HepG2 (cell line): ENCODE data around the gene PSMG4. TPM values are rescaled to one million over a fixed set of nuclear protein-coding genes. Genes with fewer than 3 reads are reported as not detected.

Experiments used
- ATAC-seq: fragments of 200-7000 bp; cut with Tn5 transposase; 3 replicates; pipeline ENCODE4 v1.9.1; 2020; ENCODE audit warnings: mild to moderate bottlenecking, moderate library complexity
- BruUV-seq: library from RNA; stranded (reverse); fragments of 400-500 nt; replicated peaks from 2 replicates; lab custom pipeline; 2021; lab: Mats Ljungman, UMichigan
- CTCF ChIA-PET: fragments of 300-600 bp; formaldehyde crosslinking; extraction: SDS; loops from one replicate; lab custom pipeline; 2021; ENCODE audit warnings: low total read pairs, inconsistent platforms, low intra/inter-chr PET ratio; lab: Yijun Ruan, JAX
- POLR2A ChIA-PET: fragments of 350-600 bp; sonication (Branson Sonifier 250); formaldehyde crosslinking; loops from one replicate; lab custom pipeline; 2020; ENCODE audit warnings: antibody characterized with exemption, inconsistent platforms; lab: Yijun Ruan, JAX
- DNase-seq: peaks from one replicate; pipeline ENCODE4 v3.0.0-alpha.2; 2015; ENCODE audit warnings: low spot score
- FAIRE-seq: peaks from 3 replicates; lab custom pipeline; 2011; peaks lifted over from hg19 to GRCh38; lab: Jason Lieb, UNC
- H2AFZ ChIP-seq: one replicate; pipeline ENCODE4 v1.6.1; 2011; ENCODE audit warnings: low read length, inconsistent platforms
- H3K27ac ChIP-seq: fragments of 300-600 bp; 3 replicates; pipeline ENCODE4 v1.8.0; 2011; ENCODE audit warnings: mixed run types, mild to moderate bottlenecking, mixed read lengths, low read length, inconsistent platforms; ENCODE audit not compliant: insufficient read depth; ENCODE audit errors: extremely low read length
- H3K27me3 ChIP-seq, 2 experiments: fragments of 200-600 bp in 1 of 2; 2 replicates in 1 of 2; 3 replicates in 1 of 2; pipeline versions ENCODE4 v1.6.0 to v1.8.0; 2011; ENCODE audit warnings: low read length in 2 of 2, mild to moderate bottlenecking in 2 of 2, moderate library complexity in 2 of 2, inconsistent platforms in 1 of 2; ENCODE audit not compliant: insufficient read depth in 2 of 2, control insufficient read depth in 1 of 2
- H3K36me3 ChIP-seq, 2 experiments: fragments of 200-600 bp in 1 of 2; replicated peaks in 1 of 2; 2 replicates in 1 of 2; 3 replicates in 1 of 2; pipeline versions ENCODE4 v1.5.1 to v1.8.0; 2011; ENCODE audit warnings: low read length in 2 of 2, inconsistent platforms in 1 of 2; ENCODE audit not compliant: insufficient read depth in 2 of 2, control insufficient read depth in 1 of 2
- H3K4me1 ChIP-seq: 2 replicates; pipeline ENCODE4 v1.5.1; 2012; ENCODE audit warnings: low read length, inconsistent platforms; ENCODE audit not compliant: insufficient read depth
- H3K4me2 ChIP-seq: 2 replicates; pipeline ENCODE4 v1.6.0; 2011; ENCODE audit warnings: low read depth, low read length, inconsistent platforms
- H3K4me3 ChIP-seq, 3 experiments: fragments of 200-600 bp in 1 of 3; sonication (generic), shearing (Covaris generic) in 1 of 3; replicated peaks in 1 of 3; 2 replicates each; pipeline ENCODE4 v1.5.1; 2011 to 2016; ENCODE audit warnings: low read length in 3 of 3, inconsistent platforms in 2 of 3, low read depth in 2 of 3, mild to moderate bottlenecking in 2 of 3, control low read depth in 1 of 3, mixed read lengths in 1 of 3; ENCODE audit not compliant: insufficient read depth in 1 of 3
- H3K79me2 ChIP-seq: one replicate; pipeline ENCODE4 v1.6.1; 2011; ENCODE audit warnings: low read length, inconsistent platforms; ENCODE audit not compliant: insufficient read depth
- H3K9ac ChIP-seq: 2 replicates; pipeline ENCODE4 v1.6.0; 2011; ENCODE audit warnings: mild to moderate bottlenecking, low read depth, low read length, inconsistent platforms; ENCODE audit not compliant: insufficient read depth
- H3K9me3 ChIP-seq: 2 replicates; pipeline ENCODE4 v1.5.1; 2012; ENCODE audit warnings: mild to moderate bottlenecking, low read length
- H4K20me1 ChIP-seq: 2 replicates; pipeline ENCODE4 v1.6.0; 2011; ENCODE audit warnings: inconsistent platforms, mild to moderate bottlenecking, low read length, moderate library complexity; ENCODE audit not compliant: insufficient read depth
- ATF2 ChIP-seq: sonication (generic); formaldehyde crosslinking; IDR thresholded peaks from 2 replicates; pipeline ENCODE4 v1.4.0; 2020; ENCODE audit warnings: missing genetic modification reagents
- CBX5 ChIP-seq: sonication (generic); formaldehyde crosslinking; IDR thresholded peaks from 2 replicates; pipeline ENCODE4 v1.4.0; 2020; ENCODE audit warnings: missing genetic modification reagents, borderline replicate concordance
- GLI4 ChIP-seq: sonication (generic); formaldehyde crosslinking; IDR thresholded peaks from 2 replicates; pipeline ENCODE4 v1.5.1; 2020; ENCODE audit warnings: missing genetic modification reagents, mild to moderate bottlenecking, moderate library complexity, borderline replicate concordance
- MEIS2 ChIP-seq: sonication (generic); formaldehyde crosslinking; IDR thresholded peaks from 2 replicates; pipeline ENCODE4 v1.9.0; 2021; ENCODE audit warnings: mild to moderate bottlenecking, missing genetic modification reagents
- SIN3B ChIP-seq: fragments of 150-350 bp; IDR thresholded peaks from 2 replicates; pipeline ENCODE4 v1.6.1; 2014; ENCODE audit warnings: low read length
- TEAD2 ChIP-seq: sonication (generic); formaldehyde crosslinking; IDR thresholded peaks from 2 replicates; pipeline ENCODE4 v1.9.0; 2021; ENCODE audit warnings: missing genetic modification reagents
- ZFP91 ChIP-seq: sonication (generic); formaldehyde crosslinking; IDR thresholded peaks from 2 replicates; pipeline ENCODE4 v1.9.0; 2022; ENCODE audit warnings: missing genetic modification reagents, mild to moderate bottlenecking, borderline replicate concordance
- ZNF468 ChIP-seq: sonication (generic); formaldehyde crosslinking; IDR thresholded peaks from 2 replicates; pipeline ENCODE4 v1.8.0; 2022; ENCODE audit warnings: mild to moderate bottlenecking, moderate library complexity, missing genetic modification reagents
- ZNF724P ChIP-seq: sonication (generic); formaldehyde crosslinking; IDR thresholded peaks from 2 replicates; pipeline ENCODE4 v1.8.0; 2022; ENCODE audit warnings: missing genetic modification reagents, borderline replicate concordance
- ZNF781 ChIP-seq: sonication (generic); formaldehyde crosslinking; IDR thresholded peaks from 2 replicates; pipeline ENCODE4 v1.5.1; 2020; ENCODE audit warnings: borderline replicate concordance, mild to moderate bottlenecking, missing genetic modification reagents; ENCODE audit errors: not compliant biosample characterization
- ZSCAN12 ChIP-seq: sonication (generic); formaldehyde crosslinking; IDR thresholded peaks from 2 replicates; pipeline ENCODE4 v1.9.0; 2021; ENCODE audit warnings: mild to moderate bottlenecking, missing genetic modification reagents
- WGBS: methylation state at CpG from one replicate; pipeline ENCODE4 v1.1.6; 2017; ENCODE audit warnings: low lambda C conversion rate; 5-methylcytosine and 5-hydroxymethylcytosine counted together
- in situ Hi-C: cut with HindIII; loops from 2 replicates; pipeline ENCODE4 v1.10.0; 2017; ENCODE audit warnings: low pct_unique_long_range_greater_than_20kb; ENCODE audit not compliant: extremely low pct_ligation_motif_present
- intact Hi-C: fragments of 100-400 bp; cut with micrococcal nuclease; formaldehyde crosslinking; loops from one replicate; pipeline ENCODE4 v1.10.0; 2022; ENCODE audit not compliant: unreplicated experiment
- polyA plus RNA-seq, 8 experiments: library from polyadenylated mRNA; depleted of rRNA in 3 of 8; stranded (reverse) in 7 of 8; unstranded in 1 of 8; fragments of >200 nt; fragmentation: Illumina TruSeq in 4 of 8; extraction: Trizol in 4 of 8; gene quantifications; 2 replicates each; pipeline versions ENCODE4 v1.2.1 to v1.2.3, GENCODE V29; 2011 to 2016; ENCODE audit warnings: low read depth in 4 of 8, missing spikeins in 1 of 8, mixed read lengths in 1 of 8; ENCODE audit not compliant: insufficient read depth in 1 of 8
- total RNA-seq, 5 experiments: library from RNA; depleted of rRNA; stranded (reverse); fragments of >200 nt; fragmentation: Illumina TruSeq; extraction: Trizol; gene quantifications; 2 replicates each; pipeline ENCODE4 v1.2.3, GENCODE V29; 2016; ENCODE audit warnings: low read depth in 1 of 5

PSMG4 gene
- total and polyA plus RNA-seq, 2 of the 13 experiments (the other 11 are each of a cell fraction or from before 2014, with no cell fraction given): 28.5 to 32.8 TPM

GRCh38 chr6:3218266-3218665, 40.5 kb upstream of the PSMG4 start:
- DNase-seq: no peak
- no peaks in the 10 kb centered on the region for H4K20me1 ChIP-seq
- peaks cover 6 to 47% of the 10 kb centered on the region in 2 experiments for H3K27me3 ChIP-seq
- POLR2A ChIA-PET: no interaction called here
- H3K79me2 ChIP-seq: no peaks in the 10 kb centered on the region
- BruUV-seq: no TSS peak
- H3K4me2 ChIP-seq: no peak overlapping the region
- CTCF ChIA-PET: no interaction called here
- TF ChIP-seq TEAD2 (CRISPR knock-in tag) (no peak), MEIS2 (CRISPR knock-in tag) (no peak), GLI4 (CRISPR knock-in tag) (no peak), ZNF724P (CRISPR knock-in tag) (no peak), ZFP91 (CRISPR knock-in tag) (no peak), ATF2 (no peak), ZSCAN12 (CRISPR knock-in tag) (no peak), SIN3B (no peak), ZNF781 (CRISPR knock-in tag) (no peak), ZNF468 (CRISPR knock-in tag) (no peak), CBX5 (no peak)
- H3K9me3 ChIP-seq: no peaks in the 10 kb centered on the region
- ATAC-seq: no peak
- FAIRE-seq: no peak
- H3K9ac ChIP-seq: no peak overlapping the region
- in situ Hi-C loops (no loop called here), intact Hi-C loops (no loop called here)
- no peaks in the 10 kb centered on the region for H3K4me1 ChIP-seq
- H2AFZ ChIP-seq: no peak overlapping the region
- H3K27ac ChIP-seq: no peak overlapping the region
- 56% methylated on average over 10 of the region's 10 CpGs for WGBS
- H3K4me3 ChIP-seq: no peak overlapping the region
- no peaks in the 10 kb centered on the region for H3K36me3 ChIP-seq
